K562 (cell line): ENCODE measurements around the gene LCNL1. TPM values are rescaled to one million over a fixed set of nuclear protein-coding genes. Genes with fewer than 3 reads are reported as not detected.

Experiments used
- BRD9 ChIP-seq: fragments of 450-650 bp; IDR thresholded peaks from 2 replicates; pipeline ENCODE4 v1.6.1; 2018; ENCODE audit warnings: low read depth; ENCODE audit not compliant: partially characterized antibody
- DLX4 ChIP-seq: fragments of 250-450 bp; sonication (Bioruptor Pico); IDR thresholded peaks from 2 replicates; pipeline ENCODE4 v1.6.1; 2021; ENCODE audit warnings: mild to moderate bottlenecking
- ESRRB ChIP-seq: fragments of 250-450 bp; sonication (Bioruptor Pico); IDR thresholded peaks from 2 replicates; pipeline ENCODE4 v1.5.0; 2020; ENCODE audit warnings: mild to moderate bottlenecking, moderate library complexity, borderline replicate concordance
- FOXA1 ChIP-seq: fragments of 450-650 bp; IDR thresholded peaks from 2 replicates; pipeline ENCODE4 v1.6.1; 2016; ENCODE audit warnings: mild to moderate bottlenecking, borderline replicate concordance
- FOXP1 ChIP-seq: sonication (generic); formaldehyde crosslinking; IDR thresholded peaks from 2 replicates; pipeline ENCODE4 v1.8.0; 2022; ENCODE audit warnings: mild to moderate bottlenecking, missing genetic modification reagents
- GABPA ChIP-seq: fragments of 200-800 bp; sonication (Bioruptor generic); conservative IDR thresholded peaks from 2 replicates; pipeline ENCODE4 v1.6.1; 2016; ENCODE audit warnings: low read depth, missing genetic modification characterization, missing compliant biosample characterization
- ILF3 ChIP-seq: fragments of 450-650 bp; IDR thresholded peaks from 2 replicates; pipeline ENCODE4 v1.6.1; 2018; ENCODE audit warnings: antibody characterized with exemption, mild to moderate bottlenecking, moderate library complexity, borderline replicate concordance
- ILK ChIP-seq: fragments of 450-650 bp; IDR thresholded peaks from 2 replicates; pipeline ENCODE4 v1.6.1; 2016; ENCODE audit warnings: missing genetic modification characterization, low read depth, mild to moderate bottlenecking, missing compliant biosample characterization, moderate library complexity, borderline replicate concordance
- NCOA1 ChIP-seq: fragments of 450-650 bp; IDR thresholded peaks from 2 replicates; pipeline ENCODE4 v1.6.1; 2016; ENCODE audit warnings: low read depth
- PCBP1 ChIP-seq: fragments of 200-400 bp; formaldehyde crosslinking; IDR thresholded peaks from 2 replicates; pipeline ENCODE4 v1.6.1; 2018; ENCODE audit warnings: mild to moderate bottlenecking, low read depth, low read length; ENCODE audit not compliant: poor library complexity, severe bottlenecking
- PML ChIP-seq: IDR thresholded peaks from 2 replicates; pipeline ENCODE4 v1.6.1; 2012; ENCODE audit warnings: low read length, inconsistent platforms
- STAT6 ChIP-seq: sonication (generic); formaldehyde crosslinking; IDR thresholded peaks from 2 replicates; pipeline ENCODE4 v1.8.1; 2023; ENCODE audit warnings: mild to moderate bottlenecking, missing genetic modification reagents
- TEAD4 ChIP-seq, 2 experiments: sonication (generic) in 1 of 2; formaldehyde crosslinking in 1 of 2; IDR thresholded peaks; 2 replicates each; pipeline versions ENCODE4 v1.6.1 to v1.8.0; 2012 to 2022; ENCODE audit warnings: borderline replicate concordance in 1 of 2, inconsistent platforms in 1 of 2, low read length in 1 of 2, mild to moderate bottlenecking in 1 of 2, missing genetic modification reagents in 1 of 2
- ZBTB5 ChIP-seq: fragments of 450-650 bp; IDR thresholded peaks from 2 replicates; pipeline ENCODE4 v1.6.1; 2017; ENCODE audit warnings: antibody characterized with exemption
- ZMIZ1 ChIP-seq, 2 experiments: fragments of 150-350 bp in 1 of 2; IDR thresholded peaks; 2 replicates each; pipeline ENCODE4 v1.6.1; 2012 to 2016; ENCODE audit warnings: low read depth in 2 of 2, low read length in 2 of 2, mild to moderate bottlenecking in 1 of 2, moderate library complexity in 1 of 2
- ZNF311 ChIP-seq: fragments of 250-450 bp; sonication (Bioruptor Pico); IDR thresholded peaks from 2 replicates; pipeline ENCODE4 v1.4.0; 2020; ENCODE audit warnings: mild to moderate bottlenecking, moderate library complexity
- ZNF347 ChIP-seq: fragments of 450-650 bp; formaldehyde crosslinking; IDR thresholded peaks from 2 replicates; pipeline ENCODE4 v1.4.0; 2020; ENCODE audit warnings: low read depth, mild to moderate bottlenecking, moderate library complexity
- polyA plus RNA-seq, 8 experiments: library from polyadenylated mRNA; depleted of rRNA in 4 of 8; stranded (reverse) in 5 of 8; unstranded in 3 of 8; fragments of >200 nt; fragmentation: Nextera tagmentation in 2 of 8; fragmentation: Illumina TruSeq in 1 of 8; extraction: Ambion mirVana in 2 of 8; extraction: Trizol in 1 of 8; gene quantifications; 2 replicates each; pipeline versions ENCODE4 v1.2.1 to v1.2.3, GENCODE V29; 2011 to 2014; ENCODE audit warnings: inconsistent platforms in 1 of 8, missing spikeins in 1 of 8
- total RNA-seq, 7 experiments: library from RNA; depleted of rRNA in 6 of 7; stranded (reverse); fragments of >200 nt in 6 of 7; fragmentation: Illumina TruSeq in 2 of 7; extraction: Trizol in 2 of 7; gene quantifications; 2 replicates each; pipeline versions ENCODE4 v1.2.1 to v1.2.3, GENCODE V29; 2011 to 2021; ENCODE audit warnings: low replicate concordance in 1 of 7

LCNL1 gene
- total and polyA plus RNA-seq, 9 of the 15 experiments (the other 6 are each of a cell fraction or from before 2014, with no cell fraction given), result 0.04 to 0.16 (median 0.04) TPM; not detected in 4

GRCh38 chr9:136991993-136992818 is 9.4 kb downstream of the LCNL1 start, which contains the start of gene PAXX (continued):
- TF ChIP-seq STAT6 (CRISPR knock-in tag), result peak; percentile 96
- TF ChIP-seq ILK, result no peak
- no peak for TF ChIP-seq DLX4 (CRISPR knock-in tag)
- TF ChIP-seq ESRRB (CRISPR knock-in tag), result no peak
- TF ChIP-seq TEAD4 (IDR thresholded peaks at IDR 0.05; ENCODE audit: low read length), result no peak
- TF ChIP-seq TEAD4 (CRISPR knock-in tag; IDR thresholded peaks at IDR 0.05; ENCODE audit: borderline replicate concordance), result 0 out of 2 replicates have a peak, but pooled peaks have one; percentile 61
- TF ChIP-seq BRD9, result no peak
- no peak; the same call in 1 of the 2 replicates for TF ChIP-seq FOXP1
- TF ChIP-seq PCBP1, result peak; percentile 50
- no peak for TF ChIP-seq FOXA1
- TF ChIP-seq ZNF347 (CRISPR knock-in tag), result no peak
- TF ChIP-seq ZMIZ1 (IDR thresholded peaks at IDR 0.05; ENCODE audit: low read depth in 2 of 2, low read length in 2 of 2), result no peak
- 0 out of 2 replicates have a peak, but pooled peaks have one; percentile 10 for TF ChIP-seq PML
- no peak for TF ChIP-seq ZNF311
- TF ChIP-seq ZBTB5, result no peak
- no peak for TF ChIP-seq NCOA1
- peak; percentile 41; the same call in 1 of the 2 replicates for TF ChIP-seq GABPA
- no peak for TF ChIP-seq ILF3
